ENCODE measurements around the gene CEP55.

DNA sequence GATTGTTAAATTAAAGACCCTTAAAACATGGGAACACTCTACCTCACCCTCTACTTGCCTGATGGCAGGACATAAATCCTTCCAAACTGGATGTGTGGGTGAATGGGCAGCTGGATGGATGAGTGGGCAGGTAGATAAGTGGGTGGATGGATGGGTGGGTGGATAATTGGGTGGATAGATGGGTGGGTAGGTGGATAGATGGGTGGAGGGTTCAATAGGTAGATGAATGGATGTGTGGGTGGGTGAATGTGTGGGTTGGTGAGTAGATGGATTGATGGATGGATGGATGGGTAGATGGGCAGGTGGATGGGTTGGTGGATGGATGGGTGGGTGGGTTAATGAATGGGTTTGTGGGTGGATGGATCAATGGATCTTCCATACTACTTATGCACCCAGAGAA lies 51.1 kb downstream of the CEP55 start:
- TF ChIP-seq GATA2 (IDR thresholded peaks at IDR 0.05; ENCODE audit: low read depth, low read length) (no peak), GATA3 (IDR thresholded peaks at IDR 0.05; ENCODE audit: low read depth, low read length) (no peak)

Data from SH-SY5Y (cell line).